ENCODE data around the gene DDN.

DNA sequence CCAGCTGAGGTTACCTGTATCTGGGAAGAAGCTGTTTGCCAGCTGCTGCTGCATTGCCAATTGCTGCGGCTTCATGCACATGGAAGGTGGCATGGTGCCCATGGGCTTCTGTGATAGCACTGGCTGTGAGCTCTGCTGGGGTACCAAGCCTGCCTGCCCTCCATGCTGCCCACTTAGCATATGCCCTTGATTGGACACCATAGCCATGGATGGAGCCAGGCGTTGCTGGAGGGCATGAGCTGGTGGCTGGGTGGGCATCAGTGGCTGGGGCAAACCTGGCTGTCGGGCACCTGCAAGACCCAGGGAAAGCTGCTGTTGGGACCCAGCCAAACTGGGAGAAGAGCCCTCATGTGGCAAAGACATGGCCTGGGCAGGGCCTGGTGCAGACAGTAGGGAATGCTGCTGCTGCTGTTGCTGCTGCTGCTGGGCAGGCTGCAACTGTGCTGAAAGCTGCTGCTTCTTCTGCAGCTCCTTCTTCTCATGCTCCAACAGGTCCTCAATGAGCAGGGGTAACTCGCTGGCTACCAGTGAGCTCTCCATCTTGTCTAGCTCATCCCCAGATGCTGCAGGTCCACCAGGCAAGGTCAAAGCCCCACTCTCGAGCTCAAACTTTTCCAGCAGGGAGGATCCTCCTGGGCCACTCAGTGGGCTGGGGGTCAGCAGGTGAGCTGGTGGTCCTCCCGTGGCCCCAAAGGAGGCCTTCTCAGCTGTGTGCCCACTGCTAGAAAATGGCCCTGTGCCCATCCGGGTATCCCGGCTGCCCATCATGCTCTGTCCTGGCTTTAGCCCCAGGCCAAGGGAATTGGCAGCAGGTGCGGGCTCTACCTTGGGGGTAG is 38.2 kb upstream of the DDN start:
- TF ChIP-seq POLR2A (IDR thresholded peaks at IDR 0.05) (no peak), POLR2AphosphoS5 (IDR thresholded peaks at IDR 0.05) (no peak)
- TF ChIP-seq, protein P1, sequence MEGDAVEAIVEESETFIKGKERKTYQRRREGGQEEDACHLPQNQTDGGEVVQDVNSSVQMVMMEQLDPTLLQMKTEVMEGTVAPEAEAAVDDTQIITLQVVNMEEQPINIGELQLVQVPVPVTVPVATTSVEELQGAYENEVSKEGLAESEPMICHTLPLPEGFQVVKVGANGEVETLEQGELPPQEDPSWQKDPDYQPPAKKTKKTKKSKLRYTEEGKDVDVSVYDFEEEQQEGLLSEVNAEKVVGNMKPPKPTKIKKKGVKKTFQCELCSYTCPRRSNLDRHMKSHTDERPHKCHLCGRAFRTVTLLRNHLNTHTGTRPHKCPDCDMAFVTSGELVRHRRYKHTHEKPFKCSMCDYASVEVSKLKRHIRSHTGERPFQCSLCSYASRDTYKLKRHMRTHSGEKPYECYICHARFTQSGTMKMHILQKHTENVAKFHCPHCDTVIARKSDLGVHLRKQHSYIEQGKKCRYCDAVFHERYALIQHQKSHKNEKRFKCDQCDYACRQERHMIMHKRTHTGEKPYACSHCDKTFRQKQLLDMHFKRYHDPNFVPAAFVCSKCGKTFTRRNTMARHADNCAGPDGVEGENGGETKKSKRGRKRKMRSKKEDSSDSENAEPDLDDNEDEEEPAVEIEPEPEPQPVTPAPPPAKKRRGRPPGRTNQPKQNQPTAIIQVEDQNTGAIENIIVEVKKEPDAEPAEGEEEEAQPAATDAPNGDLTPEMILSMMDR (IDR thresholded peaks at IDR 0.05) = no peak
